Rectal smooth muscle tissue (tissue), 1 donor: ENCODE measurements around the gene TUBA1B.

ENCODE experiments used
- H3K27ac ChIP-seq: one replicate; pipeline ENCODE4 v1.7.0; 2013; ENCODE audit warnings: low read depth, low read length, inconsistent platforms
- H3K27me3 ChIP-seq: one replicate; pipeline ENCODE4 v1.7.0; 2013; ENCODE audit warnings: low read length; ENCODE audit not compliant: control insufficient read depth, insufficient read depth
- H3K36me3 ChIP-seq: one replicate; pipeline ENCODE4 v1.7.0; 2013; ENCODE audit warnings: low read length; ENCODE audit not compliant: control insufficient read depth, insufficient read depth
- H3K4me1 ChIP-seq: one replicate; pipeline ENCODE4 v1.7.0; 2013; ENCODE audit warnings: low read length; ENCODE audit not compliant: control insufficient read depth, insufficient read depth
- H3K4me3 ChIP-seq: one replicate; pipeline ENCODE4 v1.7.0; 2013; ENCODE audit warnings: low read length
- H3K9ac ChIP-seq: one replicate; pipeline ENCODE4 v1.7.0; 2013; ENCODE audit warnings: low read length

Gene TUBA1B

DNA sequence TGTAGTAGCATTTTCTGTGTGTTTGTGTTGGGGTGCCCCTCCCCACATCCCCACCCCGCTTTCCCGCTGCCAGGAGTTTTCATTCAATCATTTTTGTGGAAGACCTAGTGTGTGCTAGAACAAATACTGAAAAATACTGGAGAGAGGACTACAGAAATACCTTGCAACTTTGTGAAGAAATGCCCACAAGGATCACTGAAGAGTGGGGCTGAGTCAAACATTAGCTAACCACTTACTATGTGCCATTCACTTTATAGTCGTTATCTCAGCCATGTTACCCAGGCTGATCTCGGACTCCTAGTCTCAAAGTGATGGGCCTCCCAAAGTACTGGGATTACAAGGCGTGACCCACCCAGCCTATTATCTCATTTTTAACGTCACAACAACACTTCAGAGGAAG lies 20.0 kb downstream of the TUBA1B start:
- Histone ChIP-seq H3K27ac (peak overlapping the region; percentile 100), H3K9ac (no peak overlapping the region), H3K4me1 (peaks cover 8% of the 10 kb centered on the region), H3K36me3 (peaks cover 7% of the 10 kb centered on the region), H3K4me3 (peak overlapping the region; percentile 67), H3K27me3 (no peaks in the 10 kb centered on the region)

DNA sequence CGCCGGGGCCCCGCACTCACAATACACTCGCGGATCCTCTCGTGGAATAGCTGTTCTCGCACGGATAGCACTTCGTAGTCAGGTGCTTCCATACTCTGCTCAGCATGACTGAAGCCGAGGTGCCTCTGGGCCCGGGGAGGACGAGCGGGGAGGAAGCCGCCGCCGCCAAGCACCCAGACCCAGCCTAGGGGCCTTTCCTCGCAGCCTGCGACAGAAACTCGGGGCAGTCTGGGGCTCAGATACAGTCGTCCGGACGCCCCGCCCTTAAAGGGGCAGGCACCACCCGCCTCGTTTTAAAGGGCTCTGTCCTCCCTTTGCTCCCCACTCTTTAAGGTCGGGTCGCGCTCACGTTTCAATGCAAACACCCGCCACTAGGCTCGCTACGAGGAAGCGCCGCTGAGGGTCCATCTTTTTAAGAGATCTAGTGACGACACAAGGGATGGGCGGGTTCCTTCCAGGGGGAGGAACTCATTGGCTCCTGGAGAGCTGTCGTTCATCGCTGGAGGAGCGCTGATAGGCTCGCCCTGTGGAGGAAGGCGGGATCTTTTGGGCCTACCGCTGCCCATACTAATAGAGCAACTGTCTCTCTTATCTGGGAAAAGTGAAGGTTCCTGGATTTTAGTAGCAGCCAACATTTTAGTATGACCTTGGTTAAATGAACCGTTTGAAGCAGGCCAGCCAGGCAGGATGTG lies 20.6 kb downstream of the TUBA1B start, which contains the start of gene LMBR1L:
Gene LMBR1L (minus strand): TSS at position 384 of the 692 bp plus-strand sequence. CDS start 292 bp downstream, at position 92.
- H3K4me3 ChIP-seq = peak within 1 kb of the TSS; percentile 98
- peaks cover 12% of the 10 kb centered on the region for H3K36me3 ChIP-seq
- peaks cover 10% of the 10 kb centered on the region for H3K4me1 ChIP-seq
- peak within 1 kb of the TSS; percentile 93 for H3K9ac ChIP-seq
- H3K27me3 ChIP-seq = no peaks in the 10 kb centered on the region
- peak within 1 kb of the TSS; percentile 100 for H3K27ac ChIP-seq

DNA sequence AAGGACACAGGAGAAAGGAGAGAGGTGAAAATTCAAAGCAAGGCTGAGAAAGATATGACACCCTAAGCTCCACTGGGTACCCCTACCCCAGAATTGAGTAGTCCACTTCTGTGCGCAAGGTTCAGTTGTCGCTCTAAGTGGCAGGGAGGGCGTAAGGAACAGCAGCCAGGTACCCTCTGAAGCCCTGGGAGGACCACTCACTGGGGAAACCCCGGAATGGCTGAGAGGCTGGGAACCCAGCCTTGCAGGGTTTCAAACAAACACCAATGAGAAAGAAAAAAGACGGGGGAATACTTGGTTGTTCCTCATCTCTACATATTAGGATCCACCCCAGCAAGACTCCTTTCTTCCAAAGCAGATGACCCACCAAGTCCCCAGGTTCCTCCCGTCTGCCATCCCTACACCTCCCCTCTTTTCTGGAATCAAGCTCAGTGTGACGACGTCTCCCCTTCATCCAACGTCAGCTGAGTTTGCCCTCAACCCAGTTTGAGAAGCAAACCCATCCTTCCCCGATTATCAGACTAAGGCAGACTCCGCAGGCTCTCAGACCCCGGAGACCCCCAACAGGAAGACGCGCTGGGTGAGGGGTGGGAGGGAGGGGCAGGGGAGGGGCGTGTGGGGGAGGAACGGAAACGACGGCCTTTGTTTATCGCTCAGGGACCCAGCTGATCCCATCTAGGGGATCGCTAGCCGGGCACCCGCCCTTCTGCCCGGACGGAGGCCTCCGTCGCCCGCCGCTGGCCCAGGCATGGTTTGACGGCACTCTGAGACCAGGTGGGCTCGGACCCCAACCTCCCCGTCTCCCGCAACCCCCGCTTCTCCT lies 21.3 kb downstream of the TUBA1B start:
- Histone ChIP-seq H3K4me3 (peak overlapping the region; percentile 98), H3K27me3 (no peaks in the 10 kb centered on the region), H3K27ac (peak overlapping the region; percentile 100), H3K9ac (peak overlapping the region; percentile 93), H3K4me1 (peaks cover 10% of the 10 kb centered on the region), H3K36me3 (peaks cover 12% of the 10 kb centered on the region)

DNA sequence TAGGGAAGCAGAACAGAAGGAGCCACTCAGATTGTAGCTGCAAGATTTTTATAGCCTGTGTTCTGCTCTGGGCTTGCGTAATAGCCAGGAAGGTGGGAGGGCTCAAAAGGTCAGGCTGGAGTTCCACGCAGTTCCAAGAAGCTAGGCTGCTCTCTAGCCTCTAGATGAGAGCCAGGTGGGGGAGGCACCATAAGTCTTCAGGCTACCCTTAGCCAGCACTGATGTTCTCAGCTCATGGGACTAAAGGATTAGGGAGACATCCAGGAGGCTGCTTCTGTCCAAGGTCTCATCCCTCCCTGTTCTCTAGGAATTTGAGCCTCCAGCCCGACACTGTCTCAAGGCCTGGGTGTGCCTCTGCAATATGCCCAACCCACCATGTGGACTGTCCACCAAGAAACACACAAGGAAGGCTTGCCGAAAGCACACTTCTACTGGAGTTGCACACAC lies 22.2 kb downstream of the TUBA1B start:
- Histone ChIP-seq H3K4me1 (peaks cover 10% of the 10 kb centered on the region), H3K27me3 (no peaks in the 10 kb centered on the region), H3K27ac (peak overlapping the region; percentile 100), H3K9ac (peak overlapping the region; percentile 22), H3K36me3 (peaks cover 18% of the 10 kb centered on the region), H3K4me3 (peak overlapping the region; percentile 98)

DNA sequence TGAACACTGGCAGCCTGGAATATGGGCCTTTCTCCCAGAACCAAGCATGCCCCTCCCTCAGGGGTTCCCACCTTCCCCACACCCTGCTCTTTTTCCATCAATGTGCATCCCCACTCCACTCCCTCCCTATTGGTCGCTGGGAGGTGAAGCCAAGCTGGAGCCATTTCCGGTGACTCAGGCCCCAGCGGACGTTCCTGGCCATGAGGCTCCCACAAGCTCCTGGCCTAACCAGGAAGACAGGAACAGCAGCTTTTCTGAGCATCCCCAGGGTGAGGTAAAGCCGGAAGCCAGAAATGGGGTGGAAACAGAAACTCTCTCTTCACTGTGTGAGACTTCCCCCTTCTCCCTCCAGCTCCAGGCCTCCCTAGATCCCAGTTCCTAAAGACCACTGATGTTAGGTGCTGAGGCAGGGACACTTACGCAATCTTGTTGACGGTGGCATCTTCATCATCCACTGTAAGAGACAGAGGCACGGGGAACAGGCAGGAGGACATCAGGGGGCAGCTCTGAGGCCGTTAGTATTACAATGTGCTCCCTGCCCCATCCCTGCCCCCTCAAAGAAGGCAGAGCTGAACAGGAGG lies 25.6 kb downstream of the TUBA1B start:
- peaks cover 10% of the 10 kb centered on the region for H3K4me1 ChIP-seq
- peaks cover 49% of the 10 kb centered on the region for H3K36me3 ChIP-seq
- no peak overlapping the region for H3K4me3 ChIP-seq
- H3K27me3 ChIP-seq = no peaks in the 10 kb centered on the region
- H3K27ac ChIP-seq = no peak overlapping the region
- no peak overlapping the region for H3K9ac ChIP-seq

DNA sequence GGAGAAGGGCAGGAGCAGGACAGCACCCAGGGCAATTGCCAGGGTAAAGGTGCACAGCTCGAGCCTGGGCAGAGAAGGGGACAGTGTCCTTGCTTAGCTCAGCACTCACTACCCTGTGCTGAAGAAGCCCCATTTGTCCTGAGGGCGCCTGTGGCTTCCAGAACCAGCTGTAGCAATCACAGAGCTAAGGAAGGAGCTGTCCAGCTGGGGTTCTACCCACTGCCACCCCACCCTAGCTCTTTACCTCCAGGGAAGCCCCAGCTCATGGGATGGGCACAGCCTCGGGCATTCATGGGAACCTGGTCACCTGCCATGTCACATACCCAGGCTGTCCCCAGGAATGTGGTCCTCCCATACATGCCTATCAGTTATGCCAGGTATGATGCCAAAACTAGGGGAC lies 26.4 kb downstream of the TUBA1B start:
- Histone ChIP-seq H3K36me3 (peaks cover 55% of the 10 kb centered on the region), H3K4me1 (peaks cover 10% of the 10 kb centered on the region), H3K27me3 (no peaks in the 10 kb centered on the region), H3K27ac (no peak overlapping the region), H3K4me3 (no peak overlapping the region), H3K9ac (no peak overlapping the region)

DNA sequence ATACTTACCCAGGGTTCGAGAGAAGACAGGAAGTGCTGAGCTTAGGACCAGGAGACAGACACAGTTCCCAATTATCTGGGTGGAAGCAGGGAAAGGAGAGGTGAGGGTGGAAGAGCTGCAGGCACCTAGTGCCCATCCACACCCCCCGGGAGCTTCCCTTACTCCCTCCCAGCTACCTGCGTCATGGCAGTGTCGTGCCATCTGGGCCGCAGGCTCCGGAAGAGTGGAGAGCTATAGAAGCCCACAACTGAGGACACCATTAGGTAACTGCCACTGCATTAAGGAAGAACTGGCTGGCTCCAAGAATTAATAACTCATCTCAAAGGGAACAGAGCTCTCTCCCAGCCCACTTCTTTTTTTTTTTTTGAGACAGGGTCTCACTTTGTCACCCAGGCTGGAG lies 30.8 kb downstream of the TUBA1B start:
- no peaks in the 10 kb centered on the region for H3K4me1 ChIP-seq
- no peaks in the 10 kb centered on the region for H3K27me3 ChIP-seq
- no peak overlapping the region for H3K9ac ChIP-seq
- peaks cover 53% of the 10 kb centered on the region for H3K36me3 ChIP-seq
- H3K27ac ChIP-seq = no peak overlapping the region
- H3K4me3 ChIP-seq = no peak overlapping the region

DNA sequence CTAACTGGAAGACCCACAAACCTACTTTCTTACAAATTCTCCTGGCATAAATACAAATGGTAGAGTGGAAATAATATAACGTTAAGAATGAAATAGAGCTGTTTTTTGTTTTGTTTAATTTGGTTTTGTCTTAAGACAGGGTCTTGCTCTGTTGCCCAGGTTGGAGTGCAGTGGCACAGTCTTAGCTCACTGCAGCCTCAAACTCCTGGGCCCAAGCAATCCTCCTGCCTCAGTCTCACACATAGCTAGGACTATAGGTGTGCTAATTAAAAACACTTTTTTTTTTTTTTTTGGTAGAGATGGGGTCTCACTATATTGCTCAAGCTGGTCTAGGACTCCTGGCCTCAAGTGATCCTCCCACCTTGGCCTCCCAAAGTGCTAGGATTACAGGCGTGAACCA lies 32.5 kb downstream of the TUBA1B start:
- Histone ChIP-seq H3K4me1 (no peaks in the 10 kb centered on the region), H3K27me3 (peaks cover 9% of the 10 kb centered on the region), H3K4me3 (no peak overlapping the region), H3K27ac (no peak overlapping the region), H3K9ac (no peak overlapping the region), H3K36me3 (peaks cover 45% of the 10 kb centered on the region)

DNA sequence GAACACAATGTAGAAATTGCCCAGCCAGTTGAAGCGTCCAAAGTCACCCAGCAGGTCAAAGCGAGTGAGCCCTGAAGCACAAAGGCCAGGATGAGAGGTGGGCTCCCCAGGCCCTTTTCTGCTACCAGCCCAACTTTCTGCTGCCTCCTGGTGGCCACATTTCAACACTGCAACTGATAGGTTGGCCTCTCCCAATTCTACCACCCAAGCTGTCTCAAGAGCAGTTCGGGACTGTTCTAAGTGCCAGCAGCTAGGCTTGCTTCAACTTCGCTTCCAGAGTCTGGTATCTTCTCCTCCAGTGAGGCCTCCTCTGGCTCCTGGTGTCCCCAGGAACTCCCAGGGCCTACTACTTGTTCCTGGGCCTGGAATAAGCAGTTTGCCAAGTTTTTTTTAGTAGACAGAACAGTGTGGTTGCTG lies 33.2 kb downstream of the TUBA1B start:
- H3K4me3 ChIP-seq = no peak overlapping the region

DNA sequence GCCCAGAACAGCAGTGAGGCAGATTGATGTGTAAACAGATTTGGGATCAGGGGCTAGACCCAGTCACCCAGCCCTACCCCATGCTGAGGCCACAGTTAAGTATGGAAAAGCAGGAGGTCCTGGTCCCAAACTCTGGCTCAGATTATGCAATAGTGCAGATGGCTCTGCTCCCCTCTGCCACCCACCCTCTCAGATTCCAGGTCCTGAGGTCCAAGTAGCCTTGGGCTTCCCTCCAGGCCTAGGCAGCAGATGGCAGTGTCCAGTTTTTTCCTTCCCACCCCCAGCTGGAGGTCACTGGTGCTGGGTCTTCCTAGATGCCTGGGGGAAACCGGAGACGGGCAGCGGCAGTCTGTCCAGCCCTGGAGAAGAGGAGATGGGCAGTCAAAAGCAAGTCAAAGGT lies 33.8 kb downstream of the TUBA1B start:
- H3K36me3 ChIP-seq = peaks cover 34% of the 10 kb centered on the region
- peaks cover 20% of the 10 kb centered on the region for H3K27me3 ChIP-seq
- H3K4me3 ChIP-seq = no peak overlapping the region
- H3K27ac ChIP-seq = no peak overlapping the region
- H3K4me1 ChIP-seq = no peaks in the 10 kb centered on the region
- no peak overlapping the region for H3K9ac ChIP-seq

More for the DNA sequence above, 33.2 kb downstream of the TUBA1B start:
- Histone ChIP-seq H3K27me3 (peaks cover 16% of the 10 kb centered on the region), H3K4me1 (no peaks in the 10 kb centered on the region), H3K27ac (no peak overlapping the region), H3K9ac (no peak overlapping the region), H3K36me3 (peaks cover 40% of the 10 kb centered on the region)

DNA sequence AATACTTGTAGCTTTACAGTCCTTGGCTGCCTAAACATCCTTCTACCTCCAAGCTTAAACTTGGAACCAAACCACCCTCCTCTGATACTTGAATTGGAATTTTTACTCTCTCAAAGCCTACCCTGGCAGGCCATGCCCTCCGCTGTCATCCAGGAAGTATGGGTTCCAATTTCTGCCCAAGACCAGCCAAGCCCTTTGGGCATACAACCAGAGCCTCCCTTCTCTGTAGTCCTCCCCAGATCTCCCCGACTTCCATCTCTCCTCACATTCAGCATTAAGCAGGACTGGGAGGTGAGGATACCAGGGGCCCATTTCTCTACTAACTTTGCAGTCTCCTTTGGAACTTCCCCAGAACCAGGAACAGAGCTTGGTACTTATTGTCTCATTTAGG lies 36.2 kb downstream of the TUBA1B start:
- Histone ChIP-seq H3K27ac (no peak overlapping the region), H3K36me3 (peaks cover 11% of the 10 kb centered on the region), H3K9ac (no peak overlapping the region), H3K27me3 (peaks cover 38% of the 10 kb centered on the region), H3K4me3 (no peak overlapping the region), H3K4me1 (peaks cover 5% of the 10 kb centered on the region)

DNA sequence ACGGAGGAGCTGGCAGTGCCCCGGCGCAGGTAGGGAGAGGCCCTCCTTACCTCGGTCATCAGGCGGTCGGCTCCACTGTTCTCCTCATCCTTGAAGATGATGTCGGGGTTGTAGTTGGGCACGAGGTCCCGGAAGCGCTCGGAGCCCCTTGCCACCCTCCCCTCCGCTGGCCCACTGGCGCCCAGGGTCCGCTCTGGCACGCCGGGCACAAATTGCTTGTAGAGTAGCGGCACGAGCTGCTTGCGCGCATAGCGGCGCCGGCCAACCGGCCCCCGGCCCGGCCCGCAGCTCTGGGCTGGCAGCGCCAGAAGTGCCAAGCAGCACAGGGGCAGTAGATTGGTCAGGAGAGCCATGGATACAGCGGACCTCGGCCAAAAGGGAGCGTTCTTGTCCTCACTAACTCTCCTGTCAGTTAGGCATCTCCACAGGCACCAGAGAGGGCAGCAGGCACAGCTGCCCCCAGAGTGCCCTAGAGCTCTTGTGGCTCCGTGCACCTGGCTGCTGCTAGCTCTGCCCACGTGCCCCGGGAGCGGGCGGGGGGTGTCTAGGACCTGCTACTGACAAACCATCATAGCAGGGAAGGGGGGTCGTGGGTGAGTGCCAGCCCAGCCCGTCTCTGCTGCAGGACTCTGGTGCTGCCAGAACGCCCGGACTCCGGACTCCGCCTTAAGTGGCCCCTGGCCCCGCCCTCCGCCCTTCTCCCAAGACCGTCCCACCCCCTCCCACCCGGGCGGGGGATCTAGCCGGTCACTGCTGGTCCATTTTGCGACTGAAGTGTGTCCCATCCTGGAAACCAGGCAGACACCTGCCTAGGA lies 36.8 kb downstream of the TUBA1B start, which contains the start of gene DHH:
Gene DHH (minus strand): TSS at position 642 of the 815 bp plus-strand sequence. CDS start 289 bp downstream, at position 353.
- Histone ChIP-seq H3K36me3 (peaks cover 11% of the 10 kb centered on the region), H3K27me3 (peaks cover 43% of the 10 kb centered on the region), H3K27ac (no peak within 1 kb of the TSS), H3K4me1 (peaks cover 5% of the 10 kb centered on the region), H3K9ac (no peak within 1 kb of the TSS), H3K4me3 (peak within 1 kb of the TSS; percentile 36)
